H9 (cell line): ENCODE data around the gene RNF217. TPM values are rescaled to one million over a fixed set of nuclear protein-coding genes. Genes with fewer than 3 reads are reported as not detected.

Experiments
- DNase-seq: peaks from one replicate; pipeline ENCODE4 v3.0.0-alpha.2; 2017
- H2AFZ ChIP-seq: one replicate; pipeline ENCODE4 v1.6.1; 2013; ENCODE audit warnings: mild to moderate bottlenecking, low read length, control low read depth, moderate library complexity
- H2AK5ac ChIP-seq: 2 replicates; pipeline ENCODE4 v1.6.1; 2013; ENCODE audit warnings: low read length, control low read depth, mixed read lengths; ENCODE audit not compliant: insufficient read length
- H2BK120ac ChIP-seq: one replicate; pipeline ENCODE4 v1.6.1; 2013; ENCODE audit warnings: low read depth, mild to moderate bottlenecking, low read length, control low read depth, inconsistent platforms; ENCODE audit not compliant: poor library complexity, severe bottlenecking
- H2BK12ac ChIP-seq: 2 replicates; pipeline ENCODE4 v1.6.1; 2013; ENCODE audit warnings: low read length, control low read depth, mixed read lengths, low read depth; ENCODE audit not compliant: insufficient read length
- H2BK15ac ChIP-seq: 2 replicates; pipeline ENCODE4 v1.6.1; 2013; ENCODE audit warnings: low read depth, low read length, control low read depth
- H2BK20ac ChIP-seq: one replicate; pipeline ENCODE4 v1.6.1; 2013; ENCODE audit warnings: low read depth, mild to moderate bottlenecking, low read length, control low read depth, inconsistent platforms; ENCODE audit not compliant: poor library complexity, severe bottlenecking
- H2BK5ac ChIP-seq: 2 replicates; pipeline ENCODE4 v1.6.1; 2013; ENCODE audit warnings: low read length, control low read depth, mixed read lengths; ENCODE audit not compliant: insufficient read length
- H3K14ac ChIP-seq: 2 replicates; pipeline ENCODE4 v1.6.1; 2013; ENCODE audit warnings: low read length, control low read depth; ENCODE audit not compliant: insufficient read depth
- H3K18ac ChIP-seq: 2 replicates; pipeline ENCODE4 v1.6.1; 2013; ENCODE audit warnings: low read depth, mild to moderate bottlenecking, mixed read lengths, low read length, control low read depth; ENCODE audit not compliant: insufficient read length
- H3K23ac ChIP-seq: 2 replicates; pipeline ENCODE4 v1.6.1; 2013; ENCODE audit warnings: low read length, control low read depth, mixed read lengths, low read depth; ENCODE audit not compliant: insufficient read length
- H3K23me2 ChIP-seq: 2 replicates; pipeline ENCODE4 v1.6.1; 2013; ENCODE audit warnings: low read depth, mild to moderate bottlenecking, mixed read lengths, low read length, control low read depth; ENCODE audit not compliant: insufficient read length, poor library complexity, severe bottlenecking
- H3K27ac ChIP-seq: 2 replicates; pipeline ENCODE4 v1.5.1; 2013; ENCODE audit warnings: low read length, control low read depth, mixed read lengths, low read depth; ENCODE audit not compliant: insufficient read length
- H3K27me3 ChIP-seq: 2 replicates; pipeline ENCODE4 v1.6.1; 2013; ENCODE audit warnings: low read length, control low read depth, inconsistent platforms; ENCODE audit not compliant: insufficient read depth
- H3K4ac ChIP-seq: 2 replicates; pipeline ENCODE4 v1.6.1; 2013; ENCODE audit warnings: low read depth, mild to moderate bottlenecking, control low read depth, inconsistent platforms, low read length, moderate library complexity
- H3K4me1 ChIP-seq: 2 replicates; pipeline ENCODE4 v1.6.1; 2013; ENCODE audit warnings: low read length, control low read depth, inconsistent platforms; ENCODE audit not compliant: insufficient read depth
- H3K4me2 ChIP-seq: 2 replicates; pipeline ENCODE4 v1.6.1; 2013; ENCODE audit warnings: low read length, control low read depth, mixed read lengths; ENCODE audit not compliant: insufficient read length, insufficient read depth
- H3K56ac ChIP-seq: 2 replicates; pipeline ENCODE4 v1.6.1; 2013; ENCODE audit warnings: low read depth, mild to moderate bottlenecking, mixed read lengths, low read length, control low read depth; ENCODE audit not compliant: insufficient read length
- H3K79me1 ChIP-seq: 2 replicates; pipeline ENCODE4 v1.6.1; 2013; ENCODE audit warnings: low read depth, mild to moderate bottlenecking, moderate library complexity, low read length, control low read depth, inconsistent platforms; ENCODE audit not compliant: insufficient read depth, poor library complexity, severe bottlenecking
- H3K79me2 ChIP-seq: 2 replicates; pipeline ENCODE4 v1.6.1; 2013; ENCODE audit warnings: low read length, control low read depth, inconsistent platforms; ENCODE audit not compliant: insufficient read depth
- H3K9ac ChIP-seq: 2 replicates; pipeline ENCODE4 v1.6.1; 2013; ENCODE audit warnings: low read length, control low read depth, mixed read lengths; ENCODE audit not compliant: insufficient read length; ENCODE audit errors: extremely low read depth
- H3K9me3 ChIP-seq: one replicate; pipeline ENCODE4 v1.6.1; 2013; ENCODE audit warnings: low read depth, low read length, inconsistent platforms; ENCODE audit not compliant: control insufficient read depth
- H3T11ph ChIP-seq: one replicate; pipeline ENCODE4 v1.6.1; 2013; ENCODE audit warnings: mild to moderate bottlenecking, low read length, control low read depth, inconsistent platforms
- H4K20me1 ChIP-seq: one replicate; pipeline ENCODE4 v1.6.1; 2013; ENCODE audit not compliant: control insufficient read depth, insufficient read length, insufficient read depth
- H4K5ac ChIP-seq: 2 replicates; pipeline ENCODE4 v1.6.1; 2013; ENCODE audit warnings: low read depth, mild to moderate bottlenecking, mixed read lengths, low read length, control low read depth; ENCODE audit not compliant: insufficient read length
- H4K8ac ChIP-seq: replicated peaks from 2 replicates; pipeline ENCODE4 v1.6.1; 2013; ENCODE audit warnings: low read length, control low read depth, mixed read lengths, low read depth; ENCODE audit not compliant: insufficient read length
- H4K91ac ChIP-seq: 2 replicates; pipeline ENCODE4 v1.6.1; 2013; ENCODE audit warnings: low read depth, mild to moderate bottlenecking, moderate library complexity, mixed read lengths, low read length, control low read depth; ENCODE audit not compliant: insufficient read length
- H3K27ac Mint-ChIP-seq, 3 experiments: 2 replicates in 2 of 3; 3 replicates in 1 of 3; pipeline ENCODE4 v1.8.0; 2020 to 2021; ENCODE audit warnings: mixed read lengths in 3 of 3, mild to moderate bottlenecking in 1 of 3, moderate library complexity in 1 of 3
- H3K27me3 Mint-ChIP-seq: 2 replicates; pipeline ENCODE4 v1.8.0; 2021; ENCODE audit warnings: low read depth, mild to moderate bottlenecking, moderate library complexity, mixed read lengths
- H3K36me3 Mint-ChIP-seq, 3 experiments: 2 replicates in 2 of 3; 3 replicates in 1 of 3; pipeline ENCODE4 v1.8.0; 2020 to 2021; ENCODE audit warnings: low read depth in 3 of 3, mixed read lengths in 3 of 3; ENCODE audit not compliant: insufficient read depth in 1 of 3
- H3K4me1 Mint-ChIP-seq, 2 experiments: 2 replicates each; pipeline ENCODE4 v1.8.0; 2020; ENCODE audit warnings: mixed read lengths in 2 of 2
- H3K4me3 Mint-ChIP-seq, 2 experiments: 2 replicates in 1 of 2; 3 replicates in 1 of 2; pipeline ENCODE4 v1.8.0; 2020 to 2021; ENCODE audit warnings: mild to moderate bottlenecking in 2 of 2, mixed read lengths in 2 of 2, moderate library complexity in 1 of 2
- H3K9me3 Mint-ChIP-seq, 2 experiments: 2 replicates in 1 of 2; 3 replicates in 1 of 2; pipeline ENCODE4 v1.8.0; 2020; ENCODE audit warnings: mild to moderate bottlenecking in 2 of 2, mixed read lengths in 2 of 2, moderate library complexity in 1 of 2
- CTCF ChIP-seq: fragments of 200-600 bp; sonication (generic); conservative IDR thresholded peaks from 3 replicates; pipeline ENCODE4 v1.8.0; 2021; ENCODE audit warnings: antibody characterized with exemption, mild to moderate bottlenecking
- WGBS: extraction: QIAGEN DNeasy Blood & Tissue Kit; methylation state at CpG from one replicate; pipeline ENCODE4 v1.1.7; 2013; ENCODE audit warnings: missing lambda C conversion rate, low lambda C conversion rate, mixed read lengths; ENCODE audit not compliant: insufficient read length; ENCODE audit errors: extremely low coverage; 5-methylcytosine and 5-hydroxymethylcytosine counted together
- total RNA-seq: library from RNA; stranded (reverse); gene quantifications from 2 replicates; pipeline ENCODE4 v1.2.1, GENCODE V29; 2021

The RNF217 gene
- total RNA-seq, 1 experiment from 2014 or later: 9.6 TPM

- no peaks in the 10 kb centered on the region; the same call in 1 of the 2 replicates for H3K27me3 Mint-ChIP-seq
- DNase-seq: no peak
- no peak overlapping the region for H3K4me2 ChIP-seq
- H3K27ac ChIP-seq: no peak overlapping the region
- H3K4me1 Mint-ChIP-seq: peaks cover 4% of the 10 kb centered on the region in 2 experiments; a peak in 1 of 4 replicates
- H3K18ac ChIP-seq: no peak overlapping the region
- H3K9me3 ChIP-seq: peaks cover 16% of the 10 kb centered on the region
- no peak overlapping the region for H4K91ac ChIP-seq
- H2BK5ac ChIP-seq: no peak overlapping the region
- no peak overlapping the region for H4K5ac ChIP-seq
- H2BK20ac ChIP-seq: no peak overlapping the region
- no peak overlapping the region for H2BK120ac ChIP-seq
- no peak overlapping the region for H3K9ac ChIP-seq
- no peak overlapping the region for H2BK15ac ChIP-seq
- no peaks in the 10 kb centered on the region for H3K79me2 ChIP-seq
- H3T11ph ChIP-seq: no peak overlapping the region
- no peak for TF ChIP-seq CTCF
- WGBS: no CpG with 5 or more reads among the region's 6 CpGs
- peaks cover 8 to 12% of the 10 kb centered on the region in 2 experiments for H3K9me3 Mint-ChIP-seq
- no peak overlapping the region for H2AFZ ChIP-seq
- no peaks in the 10 kb centered on the region for H3K4me1 ChIP-seq
- H3K23me2 ChIP-seq: no peaks in the 10 kb centered on the region
- H4K8ac ChIP-seq: no peak overlapping the region
- no peak overlapping the region for H2AK5ac ChIP-seq
- no peak overlapping the region; a peak in 1 of 7 replicates for H3K27ac Mint-ChIP-seq
- no peaks in the 10 kb centered on the region for H4K20me1 ChIP-seq
- H3K27me3 ChIP-seq: no peaks in the 10 kb centered on the region
- no peak overlapping the region for H3K4me3 Mint-ChIP-seq
- no peak overlapping the region for H3K4ac ChIP-seq
- H2BK12ac ChIP-seq: no peak overlapping the region
- no peak overlapping the region for H3K56ac ChIP-seq
- no peak overlapping the region for H3K23ac ChIP-seq
- H3K79me1 ChIP-seq: no peaks in the 10 kb centered on the region
- H3K36me3 Mint-ChIP-seq: peaks cover 13 to 39% (median 32%) of the 10 kb centered on the region in 3 experiments
- no peak overlapping the region for H3K14ac ChIP-seq
These were observed 12.6 kb downstream of the RNF217 start for GRCh38 chr6:124974771-124975377.
